ENCODE results near the gene CNKSR3. TPM values are rescaled to one million over a fixed set of nuclear protein-coding genes. Genes with fewer than 3 reads are reported as not detected.

The CNKSR3 gene
- polyA plus RNA-seq, 1 experiment, result 5.2 TPM

DNA sequence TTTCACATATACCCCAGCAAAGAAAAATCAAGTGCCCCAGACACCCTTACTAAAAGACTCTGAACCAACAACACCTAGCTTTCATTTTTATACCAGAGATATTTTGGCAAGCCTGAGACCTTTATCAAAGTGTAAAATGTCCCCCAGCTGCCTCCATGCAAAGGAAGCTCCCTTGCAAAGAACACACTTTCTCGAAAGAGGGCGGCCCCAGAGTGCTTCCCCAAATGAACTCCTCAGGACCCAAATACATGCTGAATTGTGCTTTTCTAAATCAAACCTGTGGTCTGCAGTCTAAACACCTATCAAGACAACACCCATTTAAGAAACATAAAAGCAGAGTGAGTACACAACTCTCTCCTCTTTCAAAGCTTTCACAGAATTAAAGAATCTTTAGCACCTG is 154.4 kb downstream of the CNKSR3 start:
- no peak for TF ChIP-seq CTCF (IDR thresholded peaks at IDR 0.05; ENCODE audit: insufficient read depth, low read depth, low read length)
- POLR2A ChIA-PET, result no interaction called here
- CTCF ChIA-PET, result interaction anchor here (0.6 kb wide), 1 partner anchor 11 kb away, joined by 3 read pairs; no protein-coding TSS in a partner anchor
- Histone ChIP-seq H3K36me3 (ENCODE audit: control insufficient read depth, insufficient read depth, low read length) (no peaks in the 10 kb centered on the region), H3K27me3 (ENCODE audit: control insufficient read depth, insufficient read depth, low read length) (no peaks in the 10 kb centered on the region), H3K4me3 (ENCODE audit: low read depth, low read length) (no peak overlapping the region)
- DNase-seq (ENCODE audit: low read depth), result no peak

DNA sequence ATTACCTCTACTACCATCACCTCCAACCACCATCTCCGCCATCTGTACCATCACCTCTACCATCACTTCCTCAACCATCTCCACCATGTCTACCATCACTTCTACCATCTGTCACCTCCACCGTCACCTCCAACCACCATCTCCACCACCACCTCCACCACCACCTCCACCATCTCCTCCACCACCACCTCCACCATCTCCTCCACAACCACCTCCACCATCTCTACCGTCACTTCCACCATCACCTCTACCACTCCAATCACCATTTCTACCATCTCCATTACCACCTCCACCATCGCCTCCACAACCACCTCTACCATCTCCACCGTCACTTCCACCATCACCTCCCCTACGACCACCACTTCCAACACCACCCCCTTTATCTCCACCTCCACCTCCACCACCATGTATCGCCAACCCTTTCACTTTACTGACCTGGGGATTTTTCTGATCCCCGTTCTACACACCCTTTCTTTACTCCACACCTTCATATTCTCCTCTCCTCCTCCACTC is 156.2 kb downstream of the CNKSR3 start:
- no peak overlapping the region for H3K4me3 ChIP-seq (ENCODE audit: low read depth, low read length)
- H3K27me3 ChIP-seq (ENCODE audit: control insufficient read depth, insufficient read depth, low read length), result no peaks in the 10 kb centered on the region
- no peaks in the 10 kb centered on the region for H3K36me3 ChIP-seq (ENCODE audit: control insufficient read depth, insufficient read depth, low read length)
- ChIA-PET POLR2A (no interaction called here), CTCF (no interaction called here)
- no peak for TF ChIP-seq CTCF (IDR thresholded peaks at IDR 0.05; ENCODE audit: insufficient read depth, low read depth, low read length)
- no peak for DNase-seq (ENCODE audit: low read depth)

- Histone ChIP-seq H3K36me3 (ENCODE audit: control insufficient read depth, insufficient read depth, low read length) (no peaks in the 10 kb centered on the region), H3K4me3 (ENCODE audit: low read depth, low read length) (no peak overlapping the region), H3K27me3 (ENCODE audit: control insufficient read depth, insufficient read depth, low read length) (no peaks in the 10 kb centered on the region)
- no peak for DNase-seq (ENCODE audit: low read depth)
- ChIA-PET CTCF (interaction anchor here (0.6 kb wide), 1 partner anchor 1203 kb away, joined by 3 read pairs; no protein-coding TSS in a partner anchor), POLR2A (no interaction called here)
- TF ChIP-seq CTCF (IDR thresholded peaks at IDR 0.05; ENCODE audit: insufficient read depth, low read depth, low read length), result no peak
Measured at GRCh38 chr6:154353626-154354025, 156.9 kb downstream of the CNKSR3 start.

DNA sequence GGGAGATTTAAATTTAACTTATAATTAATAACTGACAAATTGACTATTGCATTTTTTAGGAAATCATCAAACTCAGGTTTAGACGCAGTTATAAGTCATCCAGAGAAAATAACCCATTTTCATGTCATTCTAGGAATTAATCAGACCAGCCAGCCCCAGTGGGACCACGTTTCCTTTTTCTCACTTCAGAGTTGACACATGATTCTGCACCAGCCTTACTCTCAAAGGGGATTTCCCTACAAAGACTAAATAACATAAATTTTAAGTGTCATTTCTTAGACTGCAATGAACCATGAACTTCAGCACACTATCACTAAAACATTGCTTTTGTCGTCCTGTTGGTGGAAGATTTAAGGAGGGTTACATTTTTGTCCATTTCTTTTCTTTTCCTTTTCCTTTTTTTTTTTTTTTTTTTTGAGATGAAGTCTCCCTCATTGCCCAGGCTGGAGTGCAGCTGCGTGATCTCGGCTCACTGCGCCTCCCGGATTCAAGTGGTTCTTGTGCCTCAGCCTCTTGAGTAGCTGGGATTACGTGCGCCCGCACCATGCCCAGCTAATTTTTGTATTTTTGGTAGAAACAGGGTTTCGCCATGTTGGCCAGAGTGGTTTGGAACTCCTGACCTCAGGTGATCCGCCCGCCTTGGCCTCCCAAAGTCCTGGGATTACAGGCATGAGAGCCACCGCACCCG is 157.4 kb downstream of the CNKSR3 start:
- H3K27me3 ChIP-seq (ENCODE audit: control insufficient read depth, insufficient read depth, low read length), result no peaks in the 10 kb centered on the region
- ChIA-PET POLR2A (no interaction called here), CTCF (no interaction called here)
- no peak for DNase-seq (ENCODE audit: low read depth)
- no peaks in the 10 kb centered on the region for H3K36me3 ChIP-seq (ENCODE audit: control insufficient read depth, insufficient read depth, low read length)
- H3K4me3 ChIP-seq (ENCODE audit: low read depth, low read length), result no peak overlapping the region
- no peak for TF ChIP-seq CTCF (IDR thresholded peaks at IDR 0.05; ENCODE audit: insufficient read depth, low read depth, low read length)

GRCh38 chr6:154350293-154350692 is 160.2 kb downstream of the CNKSR3 start:
- ChIA-PET CTCF (interaction anchor here (1.7 kb wide), 1 partner anchor 8 kb away, joined by 5 read pairs; no protein-coding TSS in a partner anchor), POLR2A (no interaction called here)
- Histone ChIP-seq H3K4me3 (ENCODE audit: low read depth, low read length) (no peak overlapping the region), H3K27me3 (ENCODE audit: control insufficient read depth, insufficient read depth, low read length) (peaks cover 1% of the 10 kb centered on the region; the same call in 1 of the 2 replicates), H3K36me3 (ENCODE audit: control insufficient read depth, insufficient read depth, low read length) (no peaks in the 10 kb centered on the region)
- no peak for TF ChIP-seq CTCF (IDR thresholded peaks at IDR 0.05; ENCODE audit: insufficient read depth, low read depth, low read length)
- no peak for DNase-seq (ENCODE audit: low read depth)

All from BJ (cell line).